Mucosa of descending colon (tissue), 3 donors: ENCODE measurements around the gene MAPK11. TPM values are rescaled to one million over a fixed set of nuclear protein-coding genes. Genes with fewer than 3 reads are reported as not detected.
A peak's percentile ranks its signal among the peaks of the same experiment; 100 is the strongest.

Source experiments
- ATAC-seq: fragments of 200-7000 bp; cut with Tn5 transposase; one replicate; pipeline ENCODE4 v1.9.1; 2020; ENCODE audit warnings: mild to moderate bottlenecking, moderate library complexity
- DNase-seq, 3 donors: peaks; one replicate each; pipeline ENCODE4 v3.0.0-alpha.2; 2020
- H3K36me3 ChIP-seq: fragments of 200-600 bp; one replicate; pipeline ENCODE4 v1.8.0; 2021; ENCODE audit warnings: low read depth, mild to moderate bottlenecking
- H3K4me1 ChIP-seq: fragments of 200-600 bp; one replicate; pipeline ENCODE4 v1.8.0; 2021; ENCODE audit warnings: low read depth, mild to moderate bottlenecking
- H3K4me3 ChIP-seq: fragments of 200-600 bp; one replicate; pipeline ENCODE4 v1.8.0; 2021; ENCODE audit warnings: mild to moderate bottlenecking
- H3K9me3 ChIP-seq: fragments of 200-600 bp; one replicate; pipeline ENCODE4 v1.8.0; 2021; ENCODE audit warnings: mild to moderate bottlenecking
- intact Hi-C, 2 donors: fragments of 100-400 bp; cut with DNase I in 1 of 2; cut with micrococcal nuclease in 1 of 2; formaldehyde crosslinking; loops; one replicate each; pipeline versions ENCODE4 v1.11.0 to v1.11.1; 2022; cut with DNase I, micrococcal nuclease
- total RNA-seq, 3 donors: library from RNA; stranded (reverse); fragmentation: NEBNext Ultra II Directional in 2 of 3; extraction: Animal tissue kit (Norgen Biotek cat#: 25700) in 2 of 3; gene quantifications; one replicate each; pipeline versions ENCODE4 v1.2.1 to v1.2.4, GENCODE V29; 2021 to 2023
- TF ChIP-seq, protein P1 (sequence below): fragments of 200-600 bp; IDR thresholded peaks from one replicate; pipeline ENCODE4 v1.8.0; 2022; ENCODE audit warnings: antibody characterized with exemption, mild to moderate bottlenecking
- donor health status: DM: no; HTN: no; CAD: no; lungs with moderate emphysema.
- donor health status: DM: no; HTN: no; CAD: no.
- donor health status: DM: no; HTN: yes; CAD: no.

Gene MAPK11
- total RNA-seq, 3 donors from 2014 or later, result 1.8 to 4.3 (median 3.2) TPM

GRCh38 chr22:50252082-50253045 is 17.8 kb downstream of the MAPK11 start:
- intact Hi-C loops, result loop anchor here in 1 of 2 donors (5.0 kb wide), 1 partner anchor 90 kb away; the partner anchor contains the start of gene PPP6R2

DNA sequence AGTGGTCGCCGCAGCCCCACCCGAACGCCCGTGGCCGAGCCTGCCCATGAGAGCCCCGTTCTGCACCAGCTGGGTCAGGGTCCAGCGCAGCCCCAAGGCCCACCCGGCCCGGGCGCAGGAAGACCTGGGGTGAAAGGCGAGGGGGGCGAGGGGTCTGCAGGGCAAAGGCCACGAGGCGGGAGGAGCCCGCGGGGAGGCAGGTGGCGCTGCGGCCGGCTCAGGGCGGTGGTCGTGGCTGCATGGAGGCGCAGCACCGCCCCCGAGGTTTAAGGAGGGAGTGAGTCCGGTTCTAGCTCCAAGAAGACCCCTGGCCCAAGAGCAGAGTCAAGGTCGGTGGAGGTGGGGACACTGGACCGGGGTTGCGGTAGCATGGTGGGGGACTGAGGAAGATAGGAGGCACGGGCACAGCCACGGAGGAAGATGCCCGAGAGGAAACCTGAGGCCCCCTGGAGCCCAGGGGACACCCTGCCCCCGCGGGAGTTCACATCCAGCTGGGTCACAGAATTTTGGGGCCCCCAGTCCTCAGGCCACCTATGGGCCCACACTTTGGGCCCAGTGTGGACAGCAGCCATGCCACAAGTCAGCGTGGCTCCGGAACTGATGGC is 18.6 kb downstream of the MAPK11 start:
- TF ChIP-seq, protein P1, sequence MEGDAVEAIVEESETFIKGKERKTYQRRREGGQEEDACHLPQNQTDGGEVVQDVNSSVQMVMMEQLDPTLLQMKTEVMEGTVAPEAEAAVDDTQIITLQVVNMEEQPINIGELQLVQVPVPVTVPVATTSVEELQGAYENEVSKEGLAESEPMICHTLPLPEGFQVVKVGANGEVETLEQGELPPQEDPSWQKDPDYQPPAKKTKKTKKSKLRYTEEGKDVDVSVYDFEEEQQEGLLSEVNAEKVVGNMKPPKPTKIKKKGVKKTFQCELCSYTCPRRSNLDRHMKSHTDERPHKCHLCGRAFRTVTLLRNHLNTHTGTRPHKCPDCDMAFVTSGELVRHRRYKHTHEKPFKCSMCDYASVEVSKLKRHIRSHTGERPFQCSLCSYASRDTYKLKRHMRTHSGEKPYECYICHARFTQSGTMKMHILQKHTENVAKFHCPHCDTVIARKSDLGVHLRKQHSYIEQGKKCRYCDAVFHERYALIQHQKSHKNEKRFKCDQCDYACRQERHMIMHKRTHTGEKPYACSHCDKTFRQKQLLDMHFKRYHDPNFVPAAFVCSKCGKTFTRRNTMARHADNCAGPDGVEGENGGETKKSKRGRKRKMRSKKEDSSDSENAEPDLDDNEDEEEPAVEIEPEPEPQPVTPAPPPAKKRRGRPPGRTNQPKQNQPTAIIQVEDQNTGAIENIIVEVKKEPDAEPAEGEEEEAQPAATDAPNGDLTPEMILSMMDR, result no peak
- peaks cover 23% of the 10 kb centered on the region for H3K4me1 ChIP-seq
- intact Hi-C loops, result loop anchor here in 1 of 2 donors (5.0 kb wide), 1 partner anchor 91 kb away; the partner anchor contains the start of gene PPP6R2
- peak overlapping the region; percentile 46 for H3K4me3 ChIP-seq
- ATAC-seq (peak; percentile 6), DNase-seq (peak in 1 of 3 donors; percentile 47)
- no peaks in the 10 kb centered on the region for H3K36me3 ChIP-seq
- no peaks in the 10 kb centered on the region for H3K9me3 ChIP-seq

More at GRCh38 chr22:50252082-50253045, 17.8 kb downstream of the MAPK11 start:
- H3K4me3 ChIP-seq, result no peak overlapping the region
- DNase-seq, result peak; percentile 82 to 87 (median 85)
- no peaks in the 10 kb centered on the region for H3K9me3 ChIP-seq
- no peaks in the 10 kb centered on the region for H3K36me3 ChIP-seq
- TF ChIP-seq, protein P1, result peak; percentile 47
- ATAC-seq, result peak; percentile 67
- H3K4me1 ChIP-seq, result peaks cover 23% of the 10 kb centered on the region

GRCh38 chr22:50250555-50251476 is 19.4 kb downstream of the MAPK11 start, which contains the start of gene HDAC10:
Gene HDAC10, minus strand, starts transcription at chr22:50251265. Its CDS starts 233 bp downstream, at chr22:50251032.
- intact Hi-C loops, result loop anchor here in 1 of 2 donors (5.0 kb wide), 1 partner anchor 91 kb away; the partner anchor contains the start of gene PPP6R2
- peaks cover 30% of the 10 kb centered on the region for H3K4me1 ChIP-seq
- ATAC-seq, result peak; percentile 88
- H3K9me3 ChIP-seq, result no peaks in the 10 kb centered on the region
- DNase-seq, result peak; percentile 89 to 93 (median 92)
- no peaks in the 10 kb centered on the region for H3K36me3 ChIP-seq
- TF ChIP-seq, protein P1, result no peak
- H3K4me3 ChIP-seq, result peak within 1 kb of the TSS; percentile 46

DNA sequence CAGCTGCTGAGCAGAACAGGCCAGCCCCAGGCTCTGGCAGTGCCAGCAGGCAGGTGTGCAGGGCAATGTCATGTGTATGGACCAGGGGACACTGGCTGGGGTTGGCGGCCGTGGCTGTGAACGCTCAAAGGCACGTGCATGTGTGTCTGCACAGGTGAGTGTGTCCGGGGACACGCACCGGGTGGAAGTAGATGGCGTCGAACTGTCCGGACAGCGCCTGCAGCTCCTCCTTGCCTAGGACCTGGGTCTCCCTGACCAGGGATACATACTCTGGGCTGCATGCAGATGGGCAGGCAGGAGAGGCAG is 20.0 kb downstream of the MAPK11 start:
- TF ChIP-seq, protein P1, result no peak
- DNase-seq, result no peak
- Histone ChIP-seq H3K4me1 (peaks cover 36% of the 10 kb centered on the region), H3K9me3 (no peaks in the 10 kb centered on the region), H3K4me3 (no peak overlapping the region), H3K36me3 (no peaks in the 10 kb centered on the region)
- no peak for ATAC-seq
- intact Hi-C loops, result loop anchor here in 1 of 2 donors (5.0 kb wide), 1 partner anchor 92 kb away; the partner anchor contains the start of gene PPP6R2
